Measurements from ENCODE around the gene WDSUB1. TPM values are rescaled to one million over a fixed set of nuclear protein-coding genes. Genes with fewer than 3 reads are reported as not detected.

WDSUB1 gene
- total and polyA plus RNA-seq, 8 donors: 11.3 to 17.9 (median 14.7) TPM

GRCh38 chr2:159262226-159262625 lies 24.3 kb downstream of the WDSUB1 start:
- peaks cover 0 to 5% of the 10 kb centered on the region in 2 donors for H3K36me3 ChIP-seq
- no peaks in the 10 kb centered on the region for H3K9me3 ChIP-seq
- no peak overlapping the region for H3K4me3 ChIP-seq
- no peaks in the 10 kb centered on the region for H3K4me1 ChIP-seq
- TF ChIP-seq, protein P1, sequence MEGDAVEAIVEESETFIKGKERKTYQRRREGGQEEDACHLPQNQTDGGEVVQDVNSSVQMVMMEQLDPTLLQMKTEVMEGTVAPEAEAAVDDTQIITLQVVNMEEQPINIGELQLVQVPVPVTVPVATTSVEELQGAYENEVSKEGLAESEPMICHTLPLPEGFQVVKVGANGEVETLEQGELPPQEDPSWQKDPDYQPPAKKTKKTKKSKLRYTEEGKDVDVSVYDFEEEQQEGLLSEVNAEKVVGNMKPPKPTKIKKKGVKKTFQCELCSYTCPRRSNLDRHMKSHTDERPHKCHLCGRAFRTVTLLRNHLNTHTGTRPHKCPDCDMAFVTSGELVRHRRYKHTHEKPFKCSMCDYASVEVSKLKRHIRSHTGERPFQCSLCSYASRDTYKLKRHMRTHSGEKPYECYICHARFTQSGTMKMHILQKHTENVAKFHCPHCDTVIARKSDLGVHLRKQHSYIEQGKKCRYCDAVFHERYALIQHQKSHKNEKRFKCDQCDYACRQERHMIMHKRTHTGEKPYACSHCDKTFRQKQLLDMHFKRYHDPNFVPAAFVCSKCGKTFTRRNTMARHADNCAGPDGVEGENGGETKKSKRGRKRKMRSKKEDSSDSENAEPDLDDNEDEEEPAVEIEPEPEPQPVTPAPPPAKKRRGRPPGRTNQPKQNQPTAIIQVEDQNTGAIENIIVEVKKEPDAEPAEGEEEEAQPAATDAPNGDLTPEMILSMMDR (IDR thresholded peaks at IDR 0.05): no peak
- intact Hi-C loops (cut with DNase I): no loop called here
- H3K27ac ChIP-seq: no peak overlapping the region
- H3K27me3 ChIP-seq: no peaks in the 10 kb centered on the region
- DNase-seq (no peak), ATAC-seq (no peak)

DNA sequence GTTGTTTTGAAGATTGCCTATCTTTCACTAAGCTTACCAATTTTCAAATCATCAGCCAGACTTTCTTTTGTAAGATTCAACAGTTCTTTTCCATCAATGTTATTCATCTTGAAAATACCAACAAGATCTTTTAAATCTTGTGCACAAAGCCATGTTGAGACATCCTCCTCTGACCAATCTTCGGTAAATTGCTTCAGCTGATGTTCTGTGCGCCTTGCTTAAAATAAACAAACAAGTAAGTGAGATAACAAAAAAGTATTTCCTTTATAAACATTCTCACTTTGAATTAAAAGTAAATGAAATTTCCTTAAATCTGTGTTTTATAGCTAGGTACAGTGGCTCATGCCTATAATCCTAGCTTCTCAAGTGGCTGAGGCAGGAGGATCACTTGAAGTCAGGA lies 30.3 kb downstream of the WDSUB1 start:
- peak in 1 of 4 donors; percentile 14 for DNase-seq
- TF ChIP-seq, protein P1 (IDR thresholded peaks at IDR 0.05): no peak
- Histone ChIP-seq H3K4me3 (no peak overlapping the region), H3K27ac (no peak overlapping the region), H3K36me3 (peaks cover 0 to 15% of the 10 kb centered on the region in 2 donors), H3K9me3 (no peaks in the 10 kb centered on the region), H3K4me1 (no peaks in the 10 kb centered on the region), H3K27me3 (no peaks in the 10 kb centered on the region)
- intact Hi-C loops (cut with DNase I): no loop called here
- ATAC-seq: no peak

DNA sequence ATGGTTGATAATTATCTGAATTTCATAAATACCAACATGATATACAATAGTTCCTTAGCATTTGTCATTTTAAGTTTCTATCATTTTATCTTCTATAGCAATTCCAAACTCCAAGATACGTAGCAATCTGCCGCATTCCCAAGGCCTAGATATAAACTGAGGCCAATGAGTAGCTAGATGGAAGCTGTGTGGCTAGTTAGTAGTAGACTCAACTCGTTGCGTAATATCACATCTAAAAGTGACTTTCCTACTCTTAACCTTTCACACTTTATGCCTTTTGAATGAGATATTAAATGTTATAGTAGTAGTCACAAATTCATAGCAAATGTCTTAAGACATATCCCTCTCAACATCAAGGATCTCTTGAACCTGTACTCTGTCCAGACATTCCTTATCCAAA lies 33.6 kb downstream of the WDSUB1 start:
- Histone ChIP-seq H3K9me3 (no peaks in the 10 kb centered on the region), H3K27me3 (no peaks in the 10 kb centered on the region), H3K36me3 (peaks cover 0 to 15% of the 10 kb centered on the region in 2 donors), H3K27ac (no peak overlapping the region), H3K4me3 (no peak overlapping the region), H3K4me1 (peaks cover 8 to 23% of the 10 kb centered on the region in 2 donors)
- no peak for ATAC-seq
- TF ChIP-seq, protein P1 (IDR thresholded peaks at IDR 0.05): no peak
- no peak for DNase-seq
- intact Hi-C loops (cut with DNase I): no loop called here

DNA sequence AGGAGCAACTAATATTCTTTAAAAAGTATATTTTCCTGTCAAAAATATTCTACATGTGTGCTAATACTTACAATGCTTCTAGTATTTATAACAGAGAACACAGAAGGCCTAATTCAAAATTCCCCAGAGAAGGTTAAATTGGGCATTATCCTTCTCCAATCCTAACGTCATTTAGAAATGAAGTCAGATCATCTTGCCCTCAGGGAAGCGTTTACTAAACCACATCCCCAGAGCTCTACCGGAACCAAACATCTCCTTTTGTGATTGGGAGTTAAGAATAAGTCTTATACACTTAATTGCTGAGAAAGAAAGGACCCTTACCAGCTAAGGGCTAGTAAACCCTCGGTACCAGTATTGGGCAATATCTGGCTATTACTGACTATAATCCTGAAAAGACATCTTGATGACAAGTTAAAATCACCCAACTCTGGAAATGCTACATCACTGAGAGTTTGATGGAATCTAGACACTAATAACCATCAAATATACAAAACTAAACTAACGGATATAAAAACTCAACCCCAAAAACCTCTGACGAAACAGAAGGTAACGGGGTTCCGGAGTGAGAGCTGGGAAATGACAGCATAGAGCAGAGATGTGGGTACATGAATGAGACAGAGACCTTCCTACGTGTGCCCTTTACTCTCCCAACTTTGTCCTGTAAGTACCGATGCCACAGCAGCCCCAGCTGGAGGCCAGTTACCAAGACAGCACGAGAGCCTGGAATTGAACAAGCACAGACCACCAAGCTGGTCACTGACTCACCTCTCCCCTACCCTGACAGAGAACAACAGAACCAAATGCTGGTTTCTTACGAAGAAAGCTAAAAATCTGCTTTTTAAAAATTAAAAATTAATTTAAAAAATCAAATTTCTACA lies 35.0 kb downstream of the WDSUB1 start:
- peaks cover 0 to 3% of the 10 kb centered on the region in 2 donors for H3K9me3 ChIP-seq
- no peaks in the 10 kb centered on the region for H3K27me3 ChIP-seq
- TF ChIP-seq, protein P1 (IDR thresholded peaks at IDR 0.05): no peak
- no peak overlapping the region for H3K27ac ChIP-seq
- peaks cover 0 to 13% of the 10 kb centered on the region in 2 donors for H3K36me3 ChIP-seq
- H3K4me1 ChIP-seq: peaks cover 8 to 23% of the 10 kb centered on the region in 2 donors
- no peak overlapping the region for H3K4me3 ChIP-seq
- ATAC-seq: no peak
- intact Hi-C loops (cut with DNase I): no loop called here
- no peak for DNase-seq

DNA sequence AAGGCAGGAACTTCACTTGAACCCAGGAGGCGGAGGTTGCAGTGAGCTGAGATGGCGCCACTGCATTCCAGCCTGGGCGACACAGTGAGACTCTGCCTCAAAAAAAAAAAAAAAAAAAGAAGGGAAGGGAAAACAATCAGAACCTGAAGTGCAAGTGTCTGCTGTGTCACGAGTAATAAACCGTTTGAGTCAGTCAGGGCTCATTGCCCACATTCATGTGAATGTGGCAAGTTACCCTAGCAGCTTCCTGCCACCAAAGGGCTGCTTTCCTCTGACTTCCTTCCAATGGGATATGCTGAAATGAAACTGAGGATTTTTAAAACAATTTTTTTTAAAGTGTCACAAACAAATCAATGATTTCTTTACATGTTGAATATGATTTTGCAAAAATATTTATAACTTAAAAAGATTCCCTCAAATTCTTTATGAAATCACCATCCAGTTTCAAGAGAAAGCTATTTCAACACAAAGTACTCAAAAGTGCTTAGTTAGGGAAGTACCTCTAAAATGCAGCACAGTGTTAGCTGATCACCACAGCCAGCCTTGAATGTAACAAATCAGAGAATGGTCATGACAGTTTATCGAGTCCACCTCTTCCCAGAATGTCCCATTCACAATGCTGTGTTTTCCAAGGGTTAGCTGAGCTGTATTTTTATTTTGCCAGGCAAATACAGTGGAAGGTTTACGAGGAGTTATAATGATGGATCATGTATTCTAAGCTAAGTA lies 36.4 kb downstream of the WDSUB1 start:
- DNase-seq: peak in 2 of 4 donors; percentile 44 to 65
- intact Hi-C loops (cut with DNase I): no loop called here
- no peaks in the 10 kb centered on the region for H3K27me3 ChIP-seq
- H3K27ac ChIP-seq: peak overlapping the region; percentile 81
- H3K4me3 ChIP-seq: peak overlapping the region in 1 of 2 donors; percentile 5
- H3K36me3 ChIP-seq: peaks cover 0 to 21% of the 10 kb centered on the region in 2 donors
- H3K4me1 ChIP-seq: peaks cover 8 to 23% of the 10 kb centered on the region in 2 donors
- H3K9me3 ChIP-seq: peaks cover 0 to 6% of the 10 kb centered on the region in 2 donors
- peak; percentile 90 for ATAC-seq
- TF ChIP-seq, protein P1 (IDR thresholded peaks at IDR 0.05): no peak
